Liver (tissue), 9 donors: ENCODE results near the gene SLC4A8. TPM values are rescaled to one million over a fixed set of nuclear protein-coding genes. Genes with fewer than 3 reads are reported as not detected.

Experiments
- DNase-seq: peaks from one replicate; pipeline ENCODE4 v3.0.0-alpha.2; 2017; ENCODE audit warnings: low spot score
- H3K27ac ChIP-seq, 2 donors: one replicate each; pipeline ENCODE4 v1.7.0; 2013; ENCODE audit warnings: inconsistent platforms in 2 of 2, low read length in 2 of 2, control low read depth in 1 of 2, low read depth in 1 of 2, mild to moderate bottlenecking in 1 of 2
- H3K27me3 ChIP-seq, 4 donors: one replicate each; pipeline versions ENCODE4 v1.6.1 to v1.7.0; 2013; ENCODE audit warnings: low read length in 3 of 4, inconsistent platforms in 1 of 4, mild to moderate bottlenecking in 1 of 4, moderate library complexity in 1 of 4; ENCODE audit not compliant: control insufficient read depth in 4 of 4, insufficient read depth in 4 of 4
- H3K36me3 ChIP-seq, 4 donors: one replicate each; pipeline versions ENCODE4 v1.6.1 to v1.7.0; 2013; ENCODE audit warnings: low read length in 3 of 4, mild to moderate bottlenecking in 3 of 4, low read depth in 1 of 4, moderate library complexity in 1 of 4; ENCODE audit not compliant: control insufficient read depth in 4 of 4, insufficient read depth in 3 of 4
- H3K4me1 ChIP-seq, 4 donors: one replicate each; pipeline versions ENCODE4 v1.6.1 to v1.7.0; 2013; ENCODE audit warnings: low read length in 3 of 4, mild to moderate bottlenecking in 3 of 4, moderate library complexity in 1 of 4; ENCODE audit not compliant: control insufficient read depth in 4 of 4, insufficient read depth in 4 of 4
- H3K4me3 ChIP-seq, 3 donors: one replicate each; pipeline versions ENCODE4 v1.6.1 to v1.7.0; 2013; ENCODE audit warnings: low read length in 3 of 3, control low read depth in 1 of 3, low read depth in 1 of 3, mild to moderate bottlenecking in 1 of 3
- H3K9ac ChIP-seq, 2 donors: one replicate each; pipeline ENCODE4 v1.7.0; 2013; ENCODE audit warnings: low read length in 2 of 2, mild to moderate bottlenecking in 2 of 2, moderate library complexity in 2 of 2, control low read depth in 1 of 2, low read depth in 1 of 2
- H3K9me3 ChIP-seq, 4 donors: one replicate each; pipeline versions ENCODE4 v1.6.1 to v1.7.0; 2013; ENCODE audit warnings: low read length in 3 of 4; ENCODE audit not compliant: control insufficient read depth in 4 of 4
- CTCF ChIP-seq: fragments of 150-350 bp; IDR thresholded peaks from 2 replicates; pipeline ENCODE4 v1.5.1; 2017; ENCODE audit warnings: improper control_type of control experiment, low read depth, low read length; ENCODE audit not compliant: missing input control
- FOXA1 ChIP-seq: IDR thresholded peaks from 2 replicates; pipeline ENCODE4 v1.6.1; 2016; ENCODE audit warnings: antibody characterized with exemption
- HNF4A ChIP-seq, 2 donors: conservative IDR thresholded peaks; 2 replicates each; pipeline ENCODE4 v1.6.1; 2016; ENCODE audit warnings: antibody characterized with exemption in 2 of 2, mild to moderate bottlenecking in 2 of 2
- JUND ChIP-seq, 2 donors: IDR thresholded peaks; 2 replicates each; pipeline ENCODE4 v1.6.1; 2016; ENCODE audit warnings: antibody characterized with exemption in 2 of 2
- NR2F2 ChIP-seq: IDR thresholded peaks from 2 replicates; pipeline ENCODE4 v1.6.1; 2016; ENCODE audit warnings: antibody characterized with exemption
- RAD21 ChIP-seq, 2 donors: IDR thresholded peaks; 2 replicates each; pipeline ENCODE4 v1.6.1; 2016; ENCODE audit warnings: antibody characterized with exemption in 2 of 2, mild to moderate bottlenecking in 2 of 2
- RXRA ChIP-seq, 2 donors: IDR thresholded peaks; 2 replicates each; pipeline ENCODE4 v1.6.1; 2017 to 2018; ENCODE audit warnings: antibody characterized with exemption in 2 of 2, mild to moderate bottlenecking in 1 of 2
- SP1 ChIP-seq: IDR thresholded peaks from 2 replicates; pipeline ENCODE4 v1.6.1; 2018; ENCODE audit warnings: antibody characterized with exemption, mild to moderate bottlenecking
- TAF1 ChIP-seq: conservative IDR thresholded peaks from 2 replicates; pipeline ENCODE4 v1.6.1; 2016; ENCODE audit warnings: antibody characterized with exemption, mild to moderate bottlenecking
- WGBS: extraction: QIAGEN DNeasy Blood & Tissue Kit; methylation state at CpG from one replicate; pipeline ENCODE4 v1.1.7; 2013; 5-methylcytosine and 5-hydroxymethylcytosine counted together
- polyA plus RNA-seq, 2 donors: library from polyadenylated mRNA; stranded (reverse) in 1 of 2; unstranded in 1 of 2; fragments of 200-250 nt in 1 of 2; fragments of >200 nt in 1 of 2; fragmentation: Nextera tagmentation in 1 of 2; extraction: Ambion mirVana in 1 of 2; gene quantifications; one replicate each; pipeline versions ENCODE4 v1.2.1 to v1.2.3, GENCODE V29; 2013 to 2015
- total RNA-seq, 2 donors: library from RNA; depleted of rRNA; stranded (reverse); fragments of >200 nt; gene quantifications; one replicate each; pipeline ENCODE4 v1.2.3, GENCODE V29; 2014
- TF ChIP-seq, protein P1 (sequence below): IDR thresholded peaks from 2 replicates; pipeline ENCODE4 v1.6.1; 2016; ENCODE audit warnings: antibody characterized with exemption
- TF ChIP-seq, protein P2 (sequence below): IDR thresholded peaks from 2 replicates; pipeline ENCODE4 v1.6.1; 2016; ENCODE audit warnings: antibody characterized with exemption
- TF ChIP-seq, protein P3 (sequence below): IDR thresholded peaks from 2 replicates; pipeline ENCODE4 v1.6.1; 2016; ENCODE audit warnings: antibody characterized with exemption
- donor health status: healthy.
- donor health status: healthy.
- donor health status: healthy.
- donor health status: healthy.
- donor health status: healthy.

SLC4A8 gene
- total and polyA plus RNA-seq, 4 donors = 0.07 to 1.0 (median 0.75) TPM; not detected in 1

DNA sequence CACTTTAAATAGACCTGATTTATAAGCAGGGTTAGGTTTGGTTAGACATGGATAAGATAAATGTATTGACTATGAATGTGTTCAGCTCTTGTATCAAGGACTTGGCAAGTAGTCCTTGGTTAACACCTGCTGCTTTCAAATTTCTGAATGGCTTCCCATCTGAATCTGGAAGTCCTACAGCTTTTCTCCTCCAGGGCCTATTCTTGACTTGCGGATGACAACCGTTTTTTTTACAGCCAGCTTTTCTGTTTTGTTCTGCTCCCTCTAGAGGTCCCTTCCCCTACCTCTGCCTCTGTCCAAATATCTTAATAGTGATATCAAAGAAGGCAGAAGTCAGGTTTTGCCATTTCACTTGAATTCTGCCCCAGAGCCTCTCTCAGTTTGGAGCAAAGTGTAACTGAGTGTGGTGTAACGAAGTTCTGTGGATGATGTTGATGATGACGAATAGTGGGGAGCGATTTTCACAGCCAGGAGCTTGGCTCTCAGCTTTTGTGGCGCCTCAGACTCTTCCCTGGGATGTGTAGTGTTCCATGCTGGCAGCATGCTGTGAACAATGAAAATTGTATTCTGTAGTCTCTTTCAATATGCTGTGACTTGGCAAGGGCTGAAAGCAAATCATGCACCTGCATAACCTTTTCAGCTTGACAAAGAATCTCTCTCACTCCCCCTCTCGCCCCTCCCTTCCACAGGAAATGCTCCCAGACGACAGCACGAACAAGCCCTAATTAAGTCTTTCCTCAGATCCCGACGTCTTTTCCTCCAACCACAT lies 5.0 kb upstream of the SLC4A8 start:
- Histone ChIP-seq H3K9ac (no peak overlapping the region), H3K27me3 (no peaks in the 10 kb centered on the region), H3K27ac (no peak overlapping the region), H3K4me1 (peaks cover 0 to under 1% (median 0%) of the 10 kb centered on the region in 4 donors), H3K9me3 (no peaks in the 10 kb centered on the region), H3K36me3 (peaks cover 0 to 1% (median 0%) of the 10 kb centered on the region in 4 donors), H3K4me3 (no peak overlapping the region)
- no peak for DNase-seq
- 62% methylated on average over 11 of the region's 11 CpGs for WGBS
- TF ChIP-seq NR2F2 = no peak
- TF ChIP-seq SP1 = no peak
- TF ChIP-seq, protein P1, sequence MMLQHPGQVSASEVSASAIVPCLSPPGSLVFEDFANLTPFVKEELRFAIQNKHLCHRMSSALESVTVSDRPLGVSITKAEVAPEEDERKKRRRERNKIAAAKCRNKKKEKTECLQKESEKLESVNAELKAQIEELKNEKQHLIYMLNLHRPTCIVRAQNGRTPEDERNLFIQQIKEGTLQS = no peak
- TF ChIP-seq TAF1 = no peak
- no peak for TF ChIP-seq HNF4A (conservative IDR thresholded peaks at IDR 0.05)
- no peak for TF ChIP-seq JUND (IDR thresholded peaks at IDR 0.05)
- no peak for TF ChIP-seq RAD21 (IDR thresholded peaks at IDR 0.05)
- TF ChIP-seq, protein P2, sequence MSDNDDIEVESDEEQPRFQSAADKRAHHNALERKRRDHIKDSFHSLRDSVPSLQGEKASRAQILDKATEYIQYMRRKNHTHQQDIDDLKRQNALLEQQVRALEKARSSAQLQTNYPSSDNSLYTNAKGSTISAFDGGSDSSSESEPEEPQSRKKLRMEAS = no peak
- no peak for TF ChIP-seq RXRA (IDR thresholded peaks at IDR 0.05)
- no peak for TF ChIP-seq FOXA1

DNA sequence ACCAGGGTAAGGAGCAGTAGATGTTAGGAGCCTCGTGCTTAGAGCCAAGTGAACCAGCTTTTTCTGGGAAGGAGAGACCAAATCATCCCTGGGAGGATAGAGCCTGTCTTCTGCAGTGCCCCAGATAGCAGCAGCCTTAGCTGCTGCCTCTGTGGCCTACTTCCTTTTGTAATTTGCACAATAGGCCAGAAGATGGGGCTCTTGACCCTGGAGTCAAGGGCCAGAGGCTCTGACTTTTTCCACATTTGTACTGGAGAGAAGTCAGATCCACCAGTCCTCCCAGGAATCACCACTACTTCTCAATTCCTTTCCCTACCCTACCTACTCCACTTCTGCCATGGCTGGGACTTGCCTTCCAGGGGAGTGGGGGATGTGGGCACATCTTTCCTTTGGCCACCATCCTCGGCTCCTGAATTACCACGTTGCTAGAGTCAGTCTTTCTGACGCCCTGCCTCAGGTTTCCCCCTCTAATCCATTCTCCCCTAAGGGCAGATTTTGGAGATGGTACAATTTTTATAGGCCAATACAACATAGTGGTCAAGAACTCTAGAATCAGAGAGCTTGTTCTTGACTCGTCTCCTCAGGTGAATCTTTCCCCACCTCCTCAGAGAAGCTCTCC lies 3.3 kb upstream of the SLC4A8 start:
- WGBS = 67% methylated on average over 5 of the region's 5 CpGs
- H3K4me1 ChIP-seq = peaks cover 0 to 5% (median 3%) of the 10 kb centered on the region in 4 donors
- H3K9me3 ChIP-seq = no peaks in the 10 kb centered on the region
- peaks cover 0 to 1% (median 0%) of the 10 kb centered on the region in 4 donors for H3K36me3 ChIP-seq
- no peaks in the 10 kb centered on the region for H3K27me3 ChIP-seq
- TF ChIP-seq, protein P1 = no peak
- peak; percentile 75 for TF ChIP-seq CTCF
- TF ChIP-seq RAD21 (IDR thresholded peaks at IDR 0.05) = peak; percentile 93
- TF ChIP-seq RXRA (IDR thresholded peaks at IDR 0.05) = peak in 1 of 2 donors; percentile 48
- peak in 1 of 2 donors; percentile 64 for TF ChIP-seq HNF4A (conservative IDR thresholded peaks at IDR 0.05)
- TF ChIP-seq TAF1 = no peak
- no peak for TF ChIP-seq SP1
- TF ChIP-seq NR2F2 = peak; percentile 44
- H3K27ac ChIP-seq = no peak overlapping the region
- no peak overlapping the region for H3K4me3 ChIP-seq
- H3K9ac ChIP-seq = no peak overlapping the region
- DNase-seq = peak; percentile 46

DNA sequence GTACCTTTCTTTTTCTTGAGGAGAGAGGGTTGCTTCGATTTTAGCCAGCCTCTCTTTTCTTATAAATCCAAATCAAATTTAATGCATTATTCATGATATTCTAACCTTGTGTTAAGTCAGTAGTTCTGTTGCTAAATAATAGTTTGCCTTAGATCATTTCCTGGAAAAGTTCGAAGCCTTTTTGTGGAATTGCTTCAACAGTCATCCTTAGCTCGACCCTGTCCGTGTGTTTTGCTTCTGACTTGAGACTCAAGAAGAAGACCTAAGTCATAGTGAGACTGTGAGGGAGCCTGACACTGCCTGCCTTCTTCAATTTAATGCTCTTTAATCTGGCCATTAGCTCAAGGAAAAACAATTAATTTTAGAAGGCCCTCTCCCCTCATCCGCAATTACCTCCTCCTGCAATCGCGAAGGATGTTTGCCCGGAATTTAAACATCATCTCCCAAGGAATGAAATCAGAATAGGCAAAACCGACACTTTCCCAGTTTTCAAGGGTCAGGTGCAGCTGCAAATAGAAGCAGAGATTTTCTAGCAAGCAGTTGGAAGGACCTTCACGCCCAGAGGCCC lies 453 bp upstream of the SLC4A8 start:
- H3K27ac ChIP-seq = no peak overlapping the region
- no peaks in the 10 kb centered on the region for H3K9me3 ChIP-seq
- TF ChIP-seq JUND (IDR thresholded peaks at IDR 0.05) = no peak
- TF ChIP-seq NR2F2 = no peak
- TF ChIP-seq, protein P3, sequence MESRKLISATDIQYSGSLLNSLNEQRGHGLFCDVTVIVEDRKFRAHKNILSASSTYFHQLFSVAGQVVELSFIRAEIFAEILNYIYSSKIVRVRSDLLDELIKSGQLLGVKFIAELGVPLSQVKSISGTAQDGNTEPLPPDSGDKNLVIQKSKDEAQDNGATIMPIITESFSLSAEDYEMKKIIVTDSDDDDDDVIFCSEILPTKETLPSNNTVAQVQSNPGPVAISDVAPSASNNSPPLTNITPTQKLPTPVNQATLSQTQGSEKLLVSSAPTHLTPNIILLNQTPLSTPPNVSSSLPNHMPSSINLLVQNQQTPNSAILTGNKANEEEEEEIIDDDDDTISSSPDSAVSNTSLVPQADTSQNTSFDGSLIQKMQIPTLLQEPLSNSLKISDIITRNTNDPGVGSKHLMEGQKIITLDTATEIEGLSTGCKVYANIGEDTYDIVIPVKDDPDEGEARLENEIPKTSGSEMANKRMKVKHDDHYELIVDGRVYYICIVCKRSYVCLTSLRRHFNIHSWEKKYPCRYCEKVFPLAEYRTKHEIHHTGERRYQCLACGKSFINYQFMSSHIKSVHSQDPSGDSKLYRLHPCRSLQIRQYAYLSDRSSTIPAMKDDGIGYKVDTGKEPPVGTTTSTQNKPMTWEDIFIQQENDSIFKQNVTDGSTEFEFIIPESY = no peak
- TF ChIP-seq, protein P2 = no peak
- TF ChIP-seq, protein P1 = no peak
- TF ChIP-seq RXRA (IDR thresholded peaks at IDR 0.05) = no peak
- peaks cover 0 to 5% (median 3%) of the 10 kb centered on the region in 4 donors for H3K4me1 ChIP-seq
- no peak overlapping the region for H3K9ac ChIP-seq
- peak overlapping the region in 1 of 3 donors; percentile 52 for H3K4me3 ChIP-seq
- WGBS = 32% methylated on average over 10 of the region's 10 CpGs
- H3K36me3 ChIP-seq = no peaks in the 10 kb centered on the region
- H3K27me3 ChIP-seq = no peaks in the 10 kb centered on the region
- DNase-seq = no peak
